ENCODE measurements around the gene TFAP2A. TPM values are rescaled to one million over a fixed set of nuclear protein-coding genes. Genes with fewer than 3 reads are reported as not detected.

The TFAP2A gene
- total and polyA plus RNA-seq, 12 donors = 0.12 to 0.95 (median 0.20) TPM; not detected in 2

DNA sequence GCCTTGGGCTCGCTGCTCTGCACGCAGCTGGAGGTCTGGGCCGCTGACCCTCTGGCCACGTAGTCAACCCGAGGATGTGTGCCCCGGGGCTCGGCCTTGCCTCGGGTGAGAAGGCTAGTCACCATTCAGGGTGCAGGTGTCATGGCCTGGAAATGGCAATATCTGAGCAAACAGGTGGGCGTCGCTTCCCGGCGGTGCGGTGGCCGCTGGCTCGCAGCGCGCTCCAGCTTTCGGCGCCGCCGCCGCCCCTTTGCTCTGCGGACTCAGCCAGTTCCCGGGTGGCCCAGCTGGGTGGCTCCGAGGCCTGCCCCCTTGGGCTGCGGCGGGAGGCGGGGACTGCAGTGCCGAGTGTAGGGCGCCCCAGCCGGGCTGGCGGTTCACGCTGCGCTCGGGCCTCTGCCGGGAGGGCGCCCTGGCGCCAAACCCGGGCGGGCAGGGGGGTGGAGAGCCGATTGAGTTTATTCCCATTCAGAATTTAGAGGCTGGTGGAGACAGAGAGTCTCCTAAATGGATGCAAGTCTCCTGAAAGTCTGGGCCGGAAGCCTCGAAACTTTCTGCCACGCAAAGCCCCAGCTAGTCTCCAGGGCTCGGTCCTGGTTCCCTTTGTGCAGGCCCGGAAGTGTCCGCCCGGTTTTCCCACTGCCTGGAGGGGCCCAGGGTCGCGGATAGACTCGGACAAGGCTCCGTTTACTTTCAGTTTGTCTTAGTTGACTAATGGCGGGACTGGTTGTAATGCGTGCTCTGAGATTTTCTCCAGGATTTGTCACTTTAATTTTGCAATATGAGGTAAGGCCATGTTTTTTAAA is 11.3 kb upstream of the TFAP2A start:
- H3K36me3 ChIP-seq = no peaks in the 10 kb centered on the region
- H3K4me1 ChIP-seq = peaks cover 0 to 20% (median 12%) of the 10 kb centered on the region in 9 donors
- WGBS, 2 donors = 2% methylated on average over 54 of the region's 54 CpGs
- peak; percentile 56 to 75 (median 66) for ATAC-seq
- TF ChIP-seq, protein P1, sequence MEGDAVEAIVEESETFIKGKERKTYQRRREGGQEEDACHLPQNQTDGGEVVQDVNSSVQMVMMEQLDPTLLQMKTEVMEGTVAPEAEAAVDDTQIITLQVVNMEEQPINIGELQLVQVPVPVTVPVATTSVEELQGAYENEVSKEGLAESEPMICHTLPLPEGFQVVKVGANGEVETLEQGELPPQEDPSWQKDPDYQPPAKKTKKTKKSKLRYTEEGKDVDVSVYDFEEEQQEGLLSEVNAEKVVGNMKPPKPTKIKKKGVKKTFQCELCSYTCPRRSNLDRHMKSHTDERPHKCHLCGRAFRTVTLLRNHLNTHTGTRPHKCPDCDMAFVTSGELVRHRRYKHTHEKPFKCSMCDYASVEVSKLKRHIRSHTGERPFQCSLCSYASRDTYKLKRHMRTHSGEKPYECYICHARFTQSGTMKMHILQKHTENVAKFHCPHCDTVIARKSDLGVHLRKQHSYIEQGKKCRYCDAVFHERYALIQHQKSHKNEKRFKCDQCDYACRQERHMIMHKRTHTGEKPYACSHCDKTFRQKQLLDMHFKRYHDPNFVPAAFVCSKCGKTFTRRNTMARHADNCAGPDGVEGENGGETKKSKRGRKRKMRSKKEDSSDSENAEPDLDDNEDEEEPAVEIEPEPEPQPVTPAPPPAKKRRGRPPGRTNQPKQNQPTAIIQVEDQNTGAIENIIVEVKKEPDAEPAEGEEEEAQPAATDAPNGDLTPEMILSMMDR (IDR thresholded peaks at IDR 0.05) = no peak
- H3K27ac ChIP-seq = peak overlapping the region in 1 of 10 donors; percentile 14
- H3K27me3 ChIP-seq = peaks cover 18 to 94% (median 84%) of the 10 kb centered on the region in 7 donors
- intact Hi-C loops (cut with DNase I) = loop anchor here in 2 of 10 donors (5.0 to 10.0 kb wide), 2 partner anchors 881 to 1174 kb away; no protein-coding TSS in a partner anchor
- H3K4me3 ChIP-seq = peak overlapping the region; percentile 23 to 66 (median 50)
- DNase-seq = no peak
- H3K9me3 ChIP-seq = no peaks in the 10 kb centered on the region

DNA sequence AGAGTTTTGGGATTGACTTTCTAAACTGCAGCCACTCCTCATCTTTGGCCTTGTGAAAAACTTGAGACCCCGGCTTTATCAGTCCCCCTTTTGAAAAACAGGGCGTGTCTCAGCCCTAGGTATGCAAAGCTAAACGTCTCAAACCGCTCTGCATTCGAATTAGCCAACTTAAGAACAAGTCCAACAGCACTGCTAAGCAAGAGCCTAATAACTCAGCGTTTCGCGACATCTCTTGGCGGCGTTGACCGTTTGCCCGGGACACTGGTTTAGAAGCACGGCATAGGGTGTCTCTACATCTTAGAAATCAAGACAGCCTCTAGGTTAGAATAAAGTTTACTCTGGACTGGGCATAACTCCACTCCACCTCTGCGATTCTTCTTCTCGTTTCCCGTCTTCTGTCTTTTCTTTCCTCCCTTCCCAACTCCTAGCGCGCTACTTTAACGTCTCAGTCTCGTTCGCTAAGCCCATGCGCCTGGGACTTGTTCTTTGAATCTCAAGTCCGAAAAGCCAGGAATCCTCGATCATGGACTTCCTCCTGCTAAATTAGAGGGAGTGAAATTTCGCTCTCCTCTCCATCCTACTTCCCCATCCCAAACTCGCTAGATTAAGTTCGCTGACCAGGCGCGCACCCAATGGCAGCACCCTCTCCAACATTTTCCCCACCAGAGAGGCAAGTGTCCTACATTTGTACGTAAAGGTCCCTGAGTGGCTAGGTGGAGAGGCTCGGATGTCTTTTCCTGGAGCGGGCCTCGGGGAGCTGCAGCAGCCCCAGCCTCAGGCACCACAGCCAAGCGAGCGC is 10.5 kb upstream of the TFAP2A start:
- DNase-seq (no peak), ATAC-seq (no peak)
- peaks cover 0 to 20% (median 12%) of the 10 kb centered on the region in 9 donors for H3K4me1 ChIP-seq
- no peaks in the 10 kb centered on the region for H3K9me3 ChIP-seq
- TF ChIP-seq, protein P1 (IDR thresholded peaks at IDR 0.05) = no peak
- 2 to 4% methylated on average over 35 of the region's 35 CpGs for WGBS, 2 donors
- peak overlapping the region; percentile 23 to 66 (median 50) for H3K4me3 ChIP-seq
- H3K27ac ChIP-seq = no peak overlapping the region
- intact Hi-C loops (cut with DNase I) = loop anchor here in 2 of 10 donors (5.0 to 10.0 kb wide), 2 partner anchors 881 to 1173 kb away; no protein-coding TSS in a partner anchor
- peaks cover 21 to 99% (median 90%) of the 10 kb centered on the region in 7 donors for H3K27me3 ChIP-seq
- H3K36me3 ChIP-seq = no peaks in the 10 kb centered on the region

DNA sequence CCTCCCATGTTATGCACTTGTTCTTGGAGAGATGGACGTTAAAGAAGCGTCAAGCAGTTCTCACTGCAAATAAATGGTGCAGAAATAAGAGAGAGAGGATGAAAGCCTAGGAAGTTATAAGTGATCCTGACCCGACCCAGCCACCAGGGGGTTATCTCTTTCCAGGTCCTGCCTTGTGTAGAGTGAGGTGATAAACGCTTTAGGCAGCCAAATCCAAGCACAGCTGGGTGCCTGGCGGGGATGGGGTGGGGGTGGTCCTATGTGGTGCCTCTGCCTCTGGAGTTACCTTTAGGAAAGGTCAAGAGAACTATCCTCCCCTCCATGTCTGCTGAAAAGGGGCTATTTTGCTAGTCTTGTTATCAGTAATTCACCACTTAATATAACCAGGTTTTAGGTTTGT is 9.2 kb upstream of the TFAP2A start:
- Histone ChIP-seq H3K4me3 (no peak overlapping the region), H3K9me3 (no peaks in the 10 kb centered on the region), H3K4me1 (peaks cover 0 to 26% (median 12%) of the 10 kb centered on the region in 9 donors), H3K27me3 (peaks cover 30 to 99% (median 93%) of the 10 kb centered on the region in 7 donors), H3K27ac (no peak overlapping the region), H3K36me3 (no peaks in the 10 kb centered on the region)
- TF ChIP-seq, protein P1 (IDR thresholded peaks at IDR 0.05) = no peak
- no peak for ATAC-seq
- intact Hi-C loops (cut with DNase I) = loop anchor here in 1 of 10 donors (10.0 kb wide), 1 partner anchor 879 kb away; no protein-coding TSS in a partner anchor
- no peak for DNase-seq
- 4% methylated on average over 5 of the region's 5 CpGs for WGBS, 2 donors

DNA sequence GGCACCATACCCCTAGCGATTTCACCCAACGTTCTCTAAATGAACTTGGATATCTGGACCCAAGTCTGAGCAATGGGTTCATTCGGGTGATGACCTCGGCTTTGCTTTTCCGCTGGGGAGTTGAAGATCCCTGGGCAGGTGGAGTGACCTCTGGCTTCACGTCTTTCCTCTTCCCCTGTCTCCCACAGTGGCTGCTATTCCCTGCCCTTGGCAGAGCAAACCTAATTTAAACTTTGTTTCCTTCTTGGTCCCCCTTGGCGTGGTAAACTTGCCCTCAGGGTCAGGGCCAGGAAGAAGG is 7.8 kb upstream of the TFAP2A start:
- Histone ChIP-seq H3K27ac (no peak overlapping the region), H3K4me3 (no peak overlapping the region), H3K9me3 (no peaks in the 10 kb centered on the region), H3K36me3 (no peaks in the 10 kb centered on the region), H3K4me1 (peaks cover 0 to 27% (median 12%) of the 10 kb centered on the region in 9 donors), H3K27me3 (peaks cover 42 to 99% (median 96%) of the 10 kb centered on the region in 7 donors)
- DNase-seq = no peak
- ATAC-seq = no peak
- intact Hi-C loops (cut with DNase I) = loop anchor here in 1 of 10 donors (10.0 kb wide), 1 partner anchor 878 kb away; no protein-coding TSS in a partner anchor
- 14 to 15% methylated on average over 7 of the region's 7 CpGs for WGBS, 2 donors
- TF ChIP-seq, protein P1 (IDR thresholded peaks at IDR 0.05) = no peak

All from heart right ventricle (tissue), 16 donors.